ENCODE results near the gene TBC1D5. TPM values are rescaled to one million over a fixed set of nuclear protein-coding genes. Genes with fewer than 3 reads are reported as not detected.

Gene TBC1D5
- polyA plus RNA-seq, 4 donors = 5.1 to 37.6 (median 12.4) TPM

DNA sequence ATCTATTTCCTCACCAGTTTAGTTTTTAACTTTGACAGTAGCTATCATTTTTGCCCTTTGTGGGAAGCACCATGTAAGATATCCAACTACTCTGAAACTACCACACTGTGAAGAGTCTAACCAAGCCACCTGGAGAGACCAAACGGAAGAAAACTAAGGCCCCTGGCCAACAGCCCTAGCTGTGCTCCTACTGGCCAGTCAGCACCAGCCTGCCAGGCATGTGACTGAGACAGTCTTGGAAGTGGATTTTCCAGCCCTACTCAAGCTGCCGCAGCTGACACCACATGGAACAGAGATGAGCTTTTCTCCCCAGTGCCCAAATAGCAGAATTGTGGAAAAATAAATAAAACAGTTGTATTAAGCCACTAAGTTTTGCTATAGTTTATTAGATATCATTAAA lies 2.9 kb upstream of the TBC1D5 start:
- Histone ChIP-seq H3K36me3 (ENCODE audit: control insufficient read depth in 3 of 3, insufficient read depth in 2 of 3, low read depth in 1 of 3, low read length in 3 of 3) (no peaks in the 10 kb centered on the region), H3K27me3 (ENCODE audit: control insufficient read depth in 3 of 3, insufficient read depth in 3 of 3, low read length in 3 of 3) (no peaks in the 10 kb centered on the region), H3K4me3 (ENCODE audit: low read depth in 1 of 3, low read length in 3 of 3) (no peak overlapping the region), H3K4me1 (ENCODE audit: control insufficient read depth in 3 of 3, insufficient read depth in 2 of 3, low read depth in 1 of 3, low read length in 2 of 3) (peaks cover 2 to 20% (median 4%) of the 10 kb centered on the region in 3 donors), H3K9me3 (ENCODE audit: control insufficient read depth in 2 of 2, insufficient read depth in 1 of 2, low read depth in 1 of 2, low read length in 1 of 2) (no peaks in the 10 kb centered on the region), H3K27ac (ENCODE audit: low read depth in 1 of 3, low read length in 2 of 3) (no peak overlapping the region)
- FAIRE-seq (no peak), DNase-seq (no peak)
- 81 to 94% (median 82%) methylated on average over 2 of the region's 2 CpGs for WGBS, 3 donors

DNA sequence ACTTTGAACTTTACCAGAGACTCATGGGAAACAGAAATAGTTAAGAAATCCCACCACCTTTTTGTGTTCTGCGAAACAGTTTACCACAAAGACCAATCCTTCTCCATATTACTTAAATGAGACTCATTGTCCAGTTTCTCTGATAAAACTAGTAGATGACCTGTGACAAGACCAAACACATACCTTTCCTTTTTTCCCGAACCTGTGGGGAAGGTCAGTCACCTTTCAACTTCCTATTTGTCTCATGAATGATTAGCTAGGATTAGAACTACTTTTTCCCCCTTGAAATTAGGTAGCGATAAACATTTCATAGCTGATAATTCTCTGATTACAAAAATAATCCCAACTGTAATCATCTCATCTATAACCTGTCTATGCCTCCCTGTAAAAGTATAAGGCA lies 2.3 kb upstream of the TBC1D5 start:
- FAIRE-seq (no peak), DNase-seq (no peak)
- 84 to 91% (median 91%) methylated on average over 3 of the region's 3 CpGs for WGBS, 3 donors
- H3K4me1 ChIP-seq (ENCODE audit: control insufficient read depth in 3 of 3, insufficient read depth in 2 of 3, low read depth in 1 of 3, low read length in 2 of 3) = peaks cover 2 to 26% (median 7%) of the 10 kb centered on the region in 3 donors
- H3K9me3 ChIP-seq (ENCODE audit: control insufficient read depth in 2 of 2, insufficient read depth in 1 of 2, low read depth in 1 of 2, low read length in 1 of 2) = no peaks in the 10 kb centered on the region
- no peaks in the 10 kb centered on the region for H3K27me3 ChIP-seq (ENCODE audit: control insufficient read depth in 3 of 3, insufficient read depth in 3 of 3, low read length in 3 of 3)
- no peaks in the 10 kb centered on the region for H3K36me3 ChIP-seq (ENCODE audit: control insufficient read depth in 3 of 3, insufficient read depth in 2 of 3, low read depth in 1 of 3, low read length in 3 of 3)
- H3K4me3 ChIP-seq (ENCODE audit: low read depth in 1 of 3, low read length in 3 of 3) = no peak overlapping the region
- no peak overlapping the region for H3K27ac ChIP-seq (ENCODE audit: low read depth in 1 of 3, low read length in 2 of 3)

DNA sequence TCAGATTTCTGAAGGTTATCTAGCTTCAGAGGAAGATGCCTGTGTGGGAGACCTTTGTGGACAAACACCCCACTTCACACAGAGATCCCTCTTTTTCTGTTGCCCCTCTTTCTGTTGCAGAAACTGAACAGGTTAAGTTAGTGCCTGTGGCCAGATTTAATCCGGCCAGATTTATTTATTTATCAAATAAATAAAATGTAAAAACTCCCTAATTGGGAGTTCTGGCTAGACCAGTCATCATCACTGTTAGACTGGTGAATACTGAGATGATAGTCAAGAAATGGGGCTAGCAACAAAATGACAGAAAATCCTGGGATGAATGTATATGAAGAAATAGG lies 1.2 kb upstream of the TBC1D5 start:
- Histone ChIP-seq H3K27me3 (ENCODE audit: control insufficient read depth in 3 of 3, insufficient read depth in 3 of 3, low read length in 3 of 3) (no peaks in the 10 kb centered on the region), H3K9me3 (ENCODE audit: control insufficient read depth in 2 of 2, insufficient read depth in 1 of 2, low read depth in 1 of 2, low read length in 1 of 2) (no peaks in the 10 kb centered on the region), H3K4me3 (ENCODE audit: low read depth in 1 of 3, low read length in 3 of 3) (peak overlapping the region in 1 of 3 donors; percentile 76), H3K4me1 (ENCODE audit: control insufficient read depth in 3 of 3, insufficient read depth in 2 of 3, low read depth in 1 of 3, low read length in 2 of 3) (peaks cover 0 to 23% (median 7%) of the 10 kb centered on the region in 3 donors), H3K27ac (ENCODE audit: low read depth in 1 of 3, low read length in 2 of 3) (peak overlapping the region in 2 of 3 donors; percentile 95), H3K36me3 (ENCODE audit: control insufficient read depth in 3 of 3, insufficient read depth in 2 of 3, low read depth in 1 of 3, low read length in 3 of 3) (no peaks in the 10 kb centered on the region)
- WGBS, 3 donors = 13 to 50% (median 33%) methylated on average over 1 of the region's 1 CpG
- DNase-seq = no peak
- no peak for FAIRE-seq

DNA sequence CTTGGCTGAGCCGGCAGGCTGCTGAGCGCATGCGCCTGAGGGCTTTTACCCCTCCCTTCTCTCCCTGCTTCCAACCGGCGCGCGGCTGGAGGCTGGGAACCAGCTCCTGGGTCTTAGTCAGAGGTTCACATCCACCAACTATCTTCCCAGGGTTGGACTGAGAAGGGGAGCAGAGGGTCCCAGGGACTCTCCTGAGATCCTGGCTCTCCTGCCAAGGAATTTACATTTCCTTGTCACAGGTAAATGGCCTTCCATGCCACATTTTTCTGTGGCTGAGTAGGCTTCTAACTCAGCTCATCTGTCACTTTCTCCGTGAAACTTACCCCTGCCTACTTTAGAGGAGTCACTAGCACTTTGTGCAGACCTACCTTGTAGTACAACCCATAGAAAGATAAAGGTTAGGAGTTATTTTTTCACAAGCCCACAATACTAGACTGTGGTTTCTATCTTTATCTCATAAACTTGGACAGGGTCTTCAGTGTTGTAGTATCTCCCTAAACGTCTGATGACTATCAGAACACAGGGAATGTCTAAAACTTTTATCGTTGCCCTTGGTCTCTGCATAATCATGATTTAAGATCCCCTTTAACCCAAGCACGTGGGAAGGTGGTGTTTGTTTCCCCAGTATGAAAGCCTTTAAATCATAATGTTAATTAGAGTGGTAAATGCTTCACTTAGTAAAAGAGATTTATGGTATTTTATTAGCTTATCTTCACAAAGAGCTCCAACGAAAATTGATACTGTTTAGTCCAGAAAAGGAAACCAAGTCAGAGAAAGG lies 638 bp upstream of the TBC1D5 start:
- Histone ChIP-seq H3K9me3 (ENCODE audit: control insufficient read depth in 2 of 2, insufficient read depth in 1 of 2, low read depth in 1 of 2, low read length in 1 of 2) (no peaks in the 10 kb centered on the region), H3K36me3 (ENCODE audit: control insufficient read depth in 3 of 3, insufficient read depth in 2 of 3, low read depth in 1 of 3, low read length in 3 of 3) (no peaks in the 10 kb centered on the region), H3K4me1 (ENCODE audit: control insufficient read depth in 3 of 3, insufficient read depth in 2 of 3, low read depth in 1 of 3, low read length in 2 of 3) (peaks cover 0 to 25% (median 7%) of the 10 kb centered on the region in 3 donors), H3K4me3 (ENCODE audit: low read depth in 1 of 3, low read length in 3 of 3) (peak overlapping the region in 2 of 3 donors; percentile 76 to 82), H3K27ac (ENCODE audit: low read depth in 1 of 3, low read length in 2 of 3) (peak overlapping the region; percentile 95 to 98 (median 95)), H3K27me3 (ENCODE audit: control insufficient read depth in 3 of 3, insufficient read depth in 3 of 3, low read length in 3 of 3) (no peaks in the 10 kb centered on the region)
- no peak for FAIRE-seq
- DNase-seq = peak in 1 of 2 donors; percentile 17
- 1 to 2% (median 2%) methylated on average over 8 to 12 of the region's 12 CpGs for WGBS, 3 donors

DNA sequence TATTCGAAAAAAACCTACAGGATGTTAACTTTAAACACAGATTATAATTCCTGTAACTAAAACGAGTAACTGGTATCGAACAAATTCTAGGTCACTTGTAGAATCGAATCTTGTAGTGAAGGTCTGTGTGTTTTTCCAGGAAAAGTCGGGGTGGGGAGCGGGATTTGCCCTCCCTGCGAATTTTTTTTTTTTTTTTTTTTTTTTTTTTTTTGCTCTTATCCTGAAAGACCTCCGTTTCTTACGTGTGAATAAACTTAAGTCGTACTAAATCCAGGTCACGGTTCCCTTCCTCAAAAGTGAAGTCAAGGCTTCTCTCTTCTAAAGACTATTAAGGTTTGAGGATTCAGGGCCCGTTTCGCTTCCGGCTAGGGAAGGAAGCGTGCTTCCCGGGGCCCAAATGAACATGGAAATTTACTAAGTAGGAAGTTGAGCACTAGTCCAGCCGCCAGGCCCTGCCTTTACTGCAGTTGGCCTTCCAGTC lies 770 bp downstream of the TBC1D5 start:
- WGBS, 3 donors = 0 to 1% (median 1%) methylated on average over 17 of the region's 17 CpGs
- FAIRE-seq (no peak), DNase-seq (peak in 1 of 2 donors; percentile 77)
- H3K36me3 ChIP-seq (ENCODE audit: control insufficient read depth in 3 of 3, insufficient read depth in 2 of 3, low read depth in 1 of 3, low read length in 3 of 3) = no peaks in the 10 kb centered on the region
- peak overlapping the region; percentile 76 to 82 (median 82) for H3K4me3 ChIP-seq (ENCODE audit: low read depth in 1 of 3, low read length in 3 of 3)
- peaks cover 0 to 22% (median 7%) of the 10 kb centered on the region in 3 donors for H3K4me1 ChIP-seq (ENCODE audit: control insufficient read depth in 3 of 3, insufficient read depth in 2 of 3, low read depth in 1 of 3, low read length in 2 of 3)
- H3K27ac ChIP-seq (ENCODE audit: low read depth in 1 of 3, low read length in 2 of 3) = peak overlapping the region; percentile 95 to 98 (median 97)
- no peaks in the 10 kb centered on the region for H3K9me3 ChIP-seq (ENCODE audit: control insufficient read depth in 2 of 2, insufficient read depth in 1 of 2, low read depth in 1 of 2, low read length in 1 of 2)
- no peaks in the 10 kb centered on the region for H3K27me3 ChIP-seq (ENCODE audit: control insufficient read depth in 3 of 3, insufficient read depth in 3 of 3, low read length in 3 of 3)

DNA sequence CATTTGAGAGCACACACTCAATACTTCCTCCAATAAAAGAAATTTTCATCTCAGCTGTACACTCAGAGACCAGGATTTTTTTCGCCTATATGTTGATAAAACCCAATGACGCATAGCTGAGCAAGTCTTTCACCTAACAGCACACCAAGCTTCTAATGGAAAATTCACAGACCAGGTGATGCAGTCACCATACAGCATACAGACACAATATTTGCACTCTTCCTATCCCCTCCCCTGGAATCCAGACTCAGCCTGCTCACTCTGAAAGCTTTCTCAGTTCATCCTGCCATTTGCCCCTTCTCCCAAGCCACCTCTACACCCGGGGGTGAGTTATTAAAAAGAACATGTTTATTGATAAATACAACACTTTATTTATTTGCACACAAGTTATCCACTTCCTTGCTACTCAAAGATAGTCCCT lies 1.7 kb downstream of the TBC1D5 start:
- 7 to 23% (median 21%) methylated on average over 3 of the region's 3 CpGs for WGBS, 3 donors
- H3K27me3 ChIP-seq (ENCODE audit: control insufficient read depth in 3 of 3, insufficient read depth in 3 of 3, low read length in 3 of 3) = no peaks in the 10 kb centered on the region
- H3K4me3 ChIP-seq (ENCODE audit: low read depth in 1 of 3, low read length in 3 of 3) = peak overlapping the region in 2 of 3 donors; percentile 76 to 82
- no peaks in the 10 kb centered on the region for H3K9me3 ChIP-seq (ENCODE audit: control insufficient read depth in 2 of 2, insufficient read depth in 1 of 2, low read depth in 1 of 2, low read length in 1 of 2)
- peak overlapping the region; percentile 8 to 97 (median 95) for H3K27ac ChIP-seq (ENCODE audit: low read depth in 1 of 3, low read length in 2 of 3)
- DNase-seq (peak; percentile 68 to 78), FAIRE-seq (no peak)
- H3K4me1 ChIP-seq (ENCODE audit: control insufficient read depth in 3 of 3, insufficient read depth in 2 of 3, low read depth in 1 of 3, low read length in 2 of 3) = peaks cover 0 to 22% (median 7%) of the 10 kb centered on the region in 3 donors
- H3K36me3 ChIP-seq (ENCODE audit: control insufficient read depth in 3 of 3, insufficient read depth in 2 of 3, low read depth in 1 of 3, low read length in 3 of 3) = no peaks in the 10 kb centered on the region

DNA sequence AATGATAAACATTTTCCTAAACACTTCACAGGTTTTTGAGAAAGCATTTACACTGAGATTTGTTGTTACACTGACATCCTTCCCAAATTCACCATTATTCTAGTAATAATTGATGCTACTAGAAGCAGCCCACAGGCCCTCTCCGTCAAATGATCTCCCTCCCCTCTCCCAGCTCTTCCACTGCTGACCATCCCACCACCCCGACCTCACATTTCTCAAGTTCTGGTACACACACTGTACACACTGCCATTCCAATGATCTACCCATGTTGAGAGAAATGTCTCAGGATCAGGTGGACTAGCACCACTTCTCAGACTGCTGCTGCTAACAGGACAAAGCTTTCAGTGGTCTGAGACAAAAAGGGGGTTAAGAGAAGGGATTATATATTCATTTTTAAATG lies 3.5 kb downstream of the TBC1D5 start:
- Histone ChIP-seq H3K27ac (ENCODE audit: low read depth in 1 of 3, low read length in 2 of 3) (no peak overlapping the region), H3K4me1 (ENCODE audit: control insufficient read depth in 3 of 3, insufficient read depth in 2 of 3, low read depth in 1 of 3, low read length in 2 of 3) (peaks cover 0 to 22% (median 7%) of the 10 kb centered on the region in 3 donors), H3K4me3 (ENCODE audit: low read depth in 1 of 3, low read length in 3 of 3) (no peak overlapping the region), H3K36me3 (ENCODE audit: control insufficient read depth in 3 of 3, insufficient read depth in 2 of 3, low read depth in 1 of 3, low read length in 3 of 3) (no peaks in the 10 kb centered on the region), H3K9me3 (ENCODE audit: control insufficient read depth in 2 of 2, insufficient read depth in 1 of 2, low read depth in 1 of 2, low read length in 1 of 2) (no peaks in the 10 kb centered on the region), H3K27me3 (ENCODE audit: control insufficient read depth in 3 of 3, insufficient read depth in 3 of 3, low read length in 3 of 3) (no peaks in the 10 kb centered on the region)
- WGBS, 3 donors = 80 to 91% (median 82%) methylated on average over 2 of the region's 2 CpGs
- FAIRE-seq = no peak
- DNase-seq = no peak

DNA sequence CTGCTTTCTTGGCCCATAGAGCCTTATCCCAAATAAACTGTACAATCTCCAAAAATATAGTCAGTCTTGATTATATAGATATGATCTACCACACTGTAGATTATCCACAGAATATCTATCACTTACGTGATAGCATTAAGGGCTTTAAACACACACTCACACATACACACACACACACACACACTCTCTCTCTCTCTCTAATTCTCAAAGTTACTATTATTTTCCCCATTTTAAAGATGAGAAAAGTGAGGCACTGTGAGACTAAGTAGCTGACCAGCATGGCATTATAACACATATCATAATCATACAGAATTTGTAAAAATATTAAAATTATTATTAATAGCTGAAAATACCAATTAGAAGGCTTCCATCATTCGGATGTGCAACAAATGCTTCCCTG lies 4.2 kb downstream of the TBC1D5 start:
- Histone ChIP-seq H3K4me3 (ENCODE audit: low read depth in 1 of 3, low read length in 3 of 3) (no peak overlapping the region), H3K4me1 (ENCODE audit: control insufficient read depth in 3 of 3, insufficient read depth in 2 of 3, low read depth in 1 of 3, low read length in 2 of 3) (peaks cover 0 to 17% (median 8%) of the 10 kb centered on the region in 3 donors), H3K27ac (ENCODE audit: low read depth in 1 of 3, low read length in 2 of 3) (no peak overlapping the region), H3K27me3 (ENCODE audit: control insufficient read depth in 3 of 3, insufficient read depth in 3 of 3, low read length in 3 of 3) (no peaks in the 10 kb centered on the region), H3K9me3 (ENCODE audit: control insufficient read depth in 2 of 2, insufficient read depth in 1 of 2, low read depth in 1 of 2, low read length in 1 of 2) (no peaks in the 10 kb centered on the region), H3K36me3 (ENCODE audit: control insufficient read depth in 3 of 3, insufficient read depth in 2 of 3, low read depth in 1 of 3, low read length in 3 of 3) (no peaks in the 10 kb centered on the region)
- FAIRE-seq (no peak), DNase-seq (no peak)
- WGBS, 3 donors = 86 to 91% (median 91%) methylated on average over 2 of the region's 2 CpGs
